GM18526 (cell line): Measurements from ENCODE around the gene C1orf115.

ENCODE experiments used
- POLR2A ChIP-seq: IDR thresholded peaks from 3 replicates; pipeline ENCODE4 v1.6.1; 2011; ENCODE audit not compliant: insufficient read length; ENCODE audit errors: extremely low read depth

Gene C1orf115

GRCh38 chr1:220690140-220691052 is at the start of gene C1orf115:
Gene C1orf115, plus strand, starts transcription at chr1:220690363. Its CDS starts 40 bp downstream, at chr1:220690403.
- TF ChIP-seq POLR2A, result peak; percentile 18

- no peak for TF ChIP-seq POLR2A
These were observed 47.9 kb upstream of the C1orf115 start for GRCh38 chr1:220642285-220642684.

GRCh38 chr1:220652995-220653394 is 37.2 kb upstream of the C1orf115 start:
- TF ChIP-seq POLR2A, result no peak

- no peak for TF ChIP-seq POLR2A
These were observed 34.7 kb upstream of the C1orf115 start for GRCh38 chr1:220655509-220655908.

GRCh38 chr1:220655961-220656740 is 34.0 kb upstream of the C1orf115 start:
- TF ChIP-seq POLR2A, result no peak

GRCh38 chr1:220666349-220666748 is 23.8 kb upstream of the C1orf115 start:
- no peak for TF ChIP-seq POLR2A

- TF ChIP-seq POLR2A, result no peak
These were observed 21.2 kb upstream of the C1orf115 start for GRCh38 chr1:220669005-220669404.

GRCh38 chr1:220670365-220670764 is 19.8 kb upstream of the C1orf115 start:
- TF ChIP-seq POLR2A, result no peak

GRCh38 chr1:220673921-220674320 is 16.2 kb upstream of the C1orf115 start:
- TF ChIP-seq POLR2A, result no peak

GRCh38 chr1:220677251-220677650 is 12.9 kb upstream of the C1orf115 start:
- no peak for TF ChIP-seq POLR2A

GRCh38 chr1:220680085-220680687 is 10.0 kb upstream of the C1orf115 start:
- no peak for TF ChIP-seq POLR2A

GRCh38 chr1:220681220-220681880 is 8.8 kb upstream of the C1orf115 start:
- no peak for TF ChIP-seq POLR2A

- TF ChIP-seq POLR2A, result no peak
These were observed 7.1 kb upstream of the C1orf115 start for GRCh38 chr1:220682901-220683576.

- no peak for TF ChIP-seq POLR2A
These were observed 5.3 kb upstream of the C1orf115 start for GRCh38 chr1:220684890-220685289.
